OCI-LY7 (cell line): Measurements from ENCODE around the gene DDC. TPM values are rescaled to one million over a fixed set of nuclear protein-coding genes. Genes with fewer than 3 reads are reported as not detected.

ENCODE experiments used
- BruUV-seq: library from RNA; stranded (reverse); fragments of 400-500 nt; replicated peaks from 2 replicates; lab custom pipeline; 2021; lab: Mats Ljungman, UMichigan
- CTCF ChIA-PET: fragments of 300-600 bp; sonication (Branson Sonifier 250); formaldehyde crosslinking; loops from one replicate; lab custom pipeline; 2022; ENCODE audit warnings: antibody characterized with exemption; ENCODE audit not compliant: unreplicated experiment; lab: Charles Lee
- POLR2A ChIA-PET: fragments of 300-600 bp; sonication (Branson Sonifier 250); formaldehyde crosslinking; loops from one replicate; lab custom pipeline; 2022; ENCODE audit warnings: antibody characterized with exemption; lab: Charles Lee
- DNase-seq: peaks from one replicate; pipeline ENCODE4 v3.0.0-alpha.2; 2015; ENCODE audit warnings: low spot score
- H2AFZ ChIP-seq: fragments of 200-600 bp; sonication (generic), shearing (Covaris generic); 2 replicates; pipeline ENCODE4 v1.6.1; 2014; ENCODE audit warnings: mild to moderate bottlenecking, antibody characterized with exemption, low read length, moderate library complexity
- H3K27ac ChIP-seq: fragments of 200-600 bp; sonication (generic); 2 replicates; pipeline ENCODE4 v1.5.1; 2014; ENCODE audit warnings: mixed run types, low read depth, mild to moderate bottlenecking, moderate library complexity, low read length, inconsistent platforms; ENCODE audit not compliant: poor library complexity, severe bottlenecking
- H3K36me3 ChIP-seq: fragments of 200-600 bp; sonication (generic); 2 replicates; pipeline ENCODE4 v1.6.1; 2014; ENCODE audit warnings: mild to moderate bottlenecking, antibody characterized with exemption, low read length, moderate library complexity, mixed read lengths; ENCODE audit not compliant: insufficient read depth
- H3K4me1 ChIP-seq: fragments of 200-600 bp; sonication (generic); 2 replicates; pipeline ENCODE4 v1.5.1; 2014; ENCODE audit warnings: mild to moderate bottlenecking, low read length; ENCODE audit not compliant: insufficient read depth, poor library complexity, severe bottlenecking
- H3K4me2 ChIP-seq: fragments of 200-600 bp; sonication (generic); 2 replicates; pipeline ENCODE4 v1.6.1; 2014; ENCODE audit warnings: mild to moderate bottlenecking, low read length
- H3K4me3 ChIP-seq: fragments of 200-600 bp; sonication (generic); 2 replicates; pipeline ENCODE4 v1.5.1; 2014; ENCODE audit warnings: mild to moderate bottlenecking, low read depth, low read length; ENCODE audit not compliant: poor library complexity, severe bottlenecking
- H3K79me2 ChIP-seq: fragments of 200-600 bp; sonication (generic); 2 replicates; pipeline ENCODE4 v1.6.1; 2016; ENCODE audit warnings: low read depth, mild to moderate bottlenecking, low read length, moderate library complexity, mixed read lengths; ENCODE audit not compliant: insufficient read depth
- H3K9me2 ChIP-seq: fragments of 200-600 bp; sonication (generic); 2 replicates; pipeline ENCODE4 v1.6.1; 2016; ENCODE audit warnings: mild to moderate bottlenecking, low read length, mixed read lengths; ENCODE audit not compliant: insufficient read depth
- H3K9me3 ChIP-seq: fragments of 200-600 bp; sonication (generic); 2 replicates; pipeline ENCODE4 v1.6.1; 2014; ENCODE audit warnings: mild to moderate bottlenecking, mixed run types, low read length, mixed read lengths
- H4K20me1 ChIP-seq: fragments of 200-600 bp; sonication (generic); 2 replicates; pipeline ENCODE4 v1.6.1; 2014; ENCODE audit warnings: mild to moderate bottlenecking, antibody characterized with exemption, low read length, moderate library complexity, mixed read lengths; ENCODE audit not compliant: insufficient read depth
- EZH2phosphoT487 ChIP-seq: fragments of 200-600 bp; sonication (generic); IDR thresholded peaks from 2 replicates; pipeline ENCODE4 v1.6.1; 2018; ENCODE audit warnings: low read depth, borderline replicate concordance, mild to moderate bottlenecking, mixed run types, antibody characterized with exemption, low read length, moderate library complexity, mixed read lengths
- intact Hi-C: fragments of 100-400 bp; cut with micrococcal nuclease; formaldehyde crosslinking; loops from one replicate; pipeline ENCODE4 v1.10.0; 2022; ENCODE audit not compliant: unreplicated experiment
- total RNA-seq, 2 experiments: library from RNA; depleted of rRNA in 1 of 2; stranded (reverse); fragments of >200 nt in 1 of 2; shearing (Covaris generic) in 1 of 2; gene quantifications; 2 replicates each; pipeline ENCODE4 v1.2.3, GENCODE V29; 2014 to 2022
- TF ChIP-seq, protein P1 (sequence below): fragments of 200-600 bp; sonication (generic); conservative IDR thresholded peaks from 2 replicates; pipeline ENCODE4 v1.5.1; 2014; ENCODE audit warnings: mild to moderate bottlenecking, antibody characterized with exemption, low read length, moderate library complexity, mixed read lengths

The DDC gene
- total RNA-seq, 2 experiments from 2014 or later, result not detected

GRCh38 chr7:50492770-50493519 lies 72.3 kb downstream of the DDC start:
- CTCF ChIA-PET, result no interaction called here
- no peaks in the 10 kb centered on the region for H3K36me3 ChIP-seq
- POLR2A ChIA-PET, result interaction anchor here (0.7 kb wide), 1 partner anchor 24 kb away, joined by 4 read pairs; no protein-coding TSS in a partner anchor
- H3K9me2 ChIP-seq, result no peaks in the 10 kb centered on the region
- no peak for TF ChIP-seq EZH2phosphoT487
- H3K27ac ChIP-seq, result no peak overlapping the region
- H3K4me1 ChIP-seq, result no peaks in the 10 kb centered on the region
- DNase-seq, result no peak
- no peaks in the 10 kb centered on the region for H3K79me2 ChIP-seq
- H3K9me3 ChIP-seq, result peaks cover 13% of the 10 kb centered on the region; the same call in 1 of the 2 replicates
- H3K4me3 ChIP-seq, result no peak overlapping the region
- H4K20me1 ChIP-seq, result no peaks in the 10 kb centered on the region
- no TSS peak for BruUV-seq
- H2AFZ ChIP-seq, result no peak overlapping the region
- intact Hi-C loops, result no loop called here
- no peak overlapping the region for H3K4me2 ChIP-seq

DNA sequence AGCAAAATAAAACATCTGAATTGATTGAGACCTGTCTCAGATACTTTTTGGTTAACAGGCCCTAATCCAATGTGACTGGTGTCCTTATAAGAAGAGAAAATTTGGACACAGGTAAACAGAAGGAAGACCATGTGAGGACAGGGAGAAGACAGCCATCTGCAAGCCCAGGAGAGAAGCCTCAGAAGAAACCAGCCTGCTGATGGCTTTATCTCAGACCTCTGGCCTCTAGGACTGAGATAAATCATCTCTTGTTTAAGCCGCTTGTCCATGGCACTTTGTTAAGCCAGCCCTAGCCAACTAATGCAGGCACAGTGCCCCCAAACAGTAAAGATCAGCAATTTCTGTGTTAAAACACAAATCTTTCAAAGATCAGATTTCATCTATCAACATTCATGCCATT lies 73.3 kb downstream of the DDC start:
- intact Hi-C loops, result no loop called here
- H3K27ac ChIP-seq, result no peak overlapping the region

DNA sequence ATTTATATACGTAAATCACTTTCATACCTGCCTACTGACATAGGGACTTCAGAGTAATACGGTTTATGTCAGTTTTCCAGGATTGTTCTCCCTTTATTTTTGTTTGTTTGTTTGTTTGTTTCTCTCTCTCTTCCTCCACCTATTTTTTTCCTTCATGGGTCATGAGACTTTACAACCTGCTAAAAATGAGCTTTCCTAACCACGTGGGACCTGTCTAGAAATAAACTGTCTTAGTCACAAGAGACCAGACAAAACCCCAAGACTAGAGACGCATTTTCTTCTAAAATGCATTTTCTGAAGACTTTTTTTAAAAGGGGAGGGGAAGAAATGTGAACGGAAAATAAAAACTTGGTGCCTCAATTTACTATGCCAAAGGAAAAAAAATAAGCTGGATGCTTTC lies 74.0 kb downstream of the DDC start:
- Histone ChIP-seq H3K4me1 (no peaks in the 10 kb centered on the region), H3K79me2 (no peaks in the 10 kb centered on the region), H3K4me2 (no peak overlapping the region), H2AFZ (no peak overlapping the region), H3K36me3 (no peaks in the 10 kb centered on the region), H4K20me1 (no peaks in the 10 kb centered on the region), H3K9me3 (peaks cover 24% of the 10 kb centered on the region; the same call in 1 of the 2 replicates), H3K4me3 (no peak overlapping the region), H3K9me2 (no peaks in the 10 kb centered on the region), H3K27ac (no peak overlapping the region)
- ChIA-PET CTCF (interaction anchor here (0.6 kb wide), 1 partner anchor 142 kb away, joined by 3 read pairs; no protein-coding TSS in a partner anchor), POLR2A (interaction anchor here (1.4 kb wide), 1 partner anchor 23 kb away, joined by 3 read pairs; no protein-coding TSS in a partner anchor)
- DNase-seq, result no peak
- TF ChIP-seq, protein P1, sequence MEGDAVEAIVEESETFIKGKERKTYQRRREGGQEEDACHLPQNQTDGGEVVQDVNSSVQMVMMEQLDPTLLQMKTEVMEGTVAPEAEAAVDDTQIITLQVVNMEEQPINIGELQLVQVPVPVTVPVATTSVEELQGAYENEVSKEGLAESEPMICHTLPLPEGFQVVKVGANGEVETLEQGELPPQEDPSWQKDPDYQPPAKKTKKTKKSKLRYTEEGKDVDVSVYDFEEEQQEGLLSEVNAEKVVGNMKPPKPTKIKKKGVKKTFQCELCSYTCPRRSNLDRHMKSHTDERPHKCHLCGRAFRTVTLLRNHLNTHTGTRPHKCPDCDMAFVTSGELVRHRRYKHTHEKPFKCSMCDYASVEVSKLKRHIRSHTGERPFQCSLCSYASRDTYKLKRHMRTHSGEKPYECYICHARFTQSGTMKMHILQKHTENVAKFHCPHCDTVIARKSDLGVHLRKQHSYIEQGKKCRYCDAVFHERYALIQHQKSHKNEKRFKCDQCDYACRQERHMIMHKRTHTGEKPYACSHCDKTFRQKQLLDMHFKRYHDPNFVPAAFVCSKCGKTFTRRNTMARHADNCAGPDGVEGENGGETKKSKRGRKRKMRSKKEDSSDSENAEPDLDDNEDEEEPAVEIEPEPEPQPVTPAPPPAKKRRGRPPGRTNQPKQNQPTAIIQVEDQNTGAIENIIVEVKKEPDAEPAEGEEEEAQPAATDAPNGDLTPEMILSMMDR, result no peak
- TF ChIP-seq EZH2phosphoT487, result no peak
- BruUV-seq, result no TSS peak
- intact Hi-C loops, result no loop called here

More for the DNA sequence above, 73.3 kb downstream of the DDC start:
- no peak for TF ChIP-seq EZH2phosphoT487
- TF ChIP-seq, protein P1, result no peak
- Histone ChIP-seq H3K9me3 (peaks cover 23% of the 10 kb centered on the region; the same call in 1 of the 2 replicates), H3K9me2 (no peaks in the 10 kb centered on the region), H3K36me3 (no peaks in the 10 kb centered on the region), H3K79me2 (no peaks in the 10 kb centered on the region), H3K4me1 (no peaks in the 10 kb centered on the region), H3K4me3 (no peak overlapping the region), H3K4me2 (no peak overlapping the region), H4K20me1 (no peaks in the 10 kb centered on the region), H2AFZ (no peak overlapping the region)
- no peak for DNase-seq
- ChIA-PET CTCF (no interaction called here), POLR2A (no interaction called here)
- BruUV-seq, result no TSS peak
